Muscle layer of colon (tissue), 2 donors: Measurements from ENCODE around the gene AUTS2.

Source experiments
- H3K27ac ChIP-seq: one replicate; pipeline ENCODE4 v1.7.0; 2013; ENCODE audit warnings: low read depth, mild to moderate bottlenecking, low read length, moderate library complexity
- H3K27me3 ChIP-seq, 2 donors: one replicate each; pipeline ENCODE4 v1.7.0; 2013; ENCODE audit warnings: low read length in 2 of 2, mild to moderate bottlenecking in 2 of 2; ENCODE audit not compliant: insufficient read depth in 2 of 2, control insufficient read depth in 1 of 2
- H3K36me3 ChIP-seq: one replicate; pipeline ENCODE4 v1.7.0; 2013; ENCODE audit warnings: mild to moderate bottlenecking, low read length; ENCODE audit not compliant: insufficient read depth
- H3K4me1 ChIP-seq: one replicate; pipeline ENCODE4 v1.7.0; 2013; ENCODE audit warnings: mild to moderate bottlenecking, low read length; ENCODE audit not compliant: insufficient read depth
- H3K4me3 ChIP-seq, 2 donors: one replicate each; pipeline ENCODE4 v1.7.0; 2013; ENCODE audit warnings: low read length in 2 of 2, low read depth in 1 of 2, mild to moderate bottlenecking in 1 of 2, moderate library complexity in 1 of 2
- H3K9ac ChIP-seq: one replicate; pipeline ENCODE4 v1.7.0; 2013; ENCODE audit warnings: low read length
- H3K9me3 ChIP-seq: one replicate; pipeline ENCODE4 v1.7.0; 2013; ENCODE audit warnings: mild to moderate bottlenecking, low read length
- donor health status: abdominal sarcoma.
- donor health status: Adenocarcinoma of cecum.

The AUTS2 gene

GRCh38 chr7:70706204-70706603 lies 1107.9 kb downstream of the AUTS2 start:
- Histone ChIP-seq H3K27me3 (no peaks in the 10 kb centered on the region), H3K9me3 (no peaks in the 10 kb centered on the region), H3K4me1 (no peaks in the 10 kb centered on the region), H3K4me3 (no peak overlapping the region), H3K27ac (no peak overlapping the region), H3K36me3 (no peaks in the 10 kb centered on the region), H3K9ac (no peak overlapping the region)

- Histone ChIP-seq H3K4me1 (no peaks in the 10 kb centered on the region), H3K9me3 (no peaks in the 10 kb centered on the region), H3K27me3 (no peaks in the 10 kb centered on the region), H3K27ac (no peak overlapping the region), H3K9ac (no peak overlapping the region), H3K4me3 (no peak overlapping the region), H3K36me3 (no peaks in the 10 kb centered on the region)
Measured at GRCh38 chr7:70706698-70707097, 1108.4 kb downstream of the AUTS2 start.

GRCh38 chr7:70707823-70708243 lies 1109.6 kb downstream of the AUTS2 start:
- no peaks in the 10 kb centered on the region for H3K4me1 ChIP-seq
- no peak overlapping the region for H3K27ac ChIP-seq
- no peaks in the 10 kb centered on the region for H3K9me3 ChIP-seq
- no peak overlapping the region for H3K4me3 ChIP-seq
- H3K9ac ChIP-seq: no peak overlapping the region
- H3K27me3 ChIP-seq: no peaks in the 10 kb centered on the region
- H3K36me3 ChIP-seq: no peaks in the 10 kb centered on the region

GRCh38 chr7:70710011-70710480 lies 1111.8 kb downstream of the AUTS2 start:
- H3K27me3 ChIP-seq: no peaks in the 10 kb centered on the region
- no peaks in the 10 kb centered on the region for H3K9me3 ChIP-seq
- no peak overlapping the region for H3K27ac ChIP-seq
- no peaks in the 10 kb centered on the region for H3K4me1 ChIP-seq
- no peaks in the 10 kb centered on the region for H3K36me3 ChIP-seq
- H3K4me3 ChIP-seq: no peak overlapping the region
- H3K9ac ChIP-seq: no peak overlapping the region

- H3K9me3 ChIP-seq: no peaks in the 10 kb centered on the region
- H3K9ac ChIP-seq: no peak overlapping the region
- H3K4me1 ChIP-seq: no peaks in the 10 kb centered on the region
- no peaks in the 10 kb centered on the region for H3K27me3 ChIP-seq
- no peak overlapping the region for H3K27ac ChIP-seq
- H3K36me3 ChIP-seq: no peaks in the 10 kb centered on the region
- no peak overlapping the region for H3K4me3 ChIP-seq
Measured at GRCh38 chr7:70710651-70711050, 1112.4 kb downstream of the AUTS2 start.

- H3K9me3 ChIP-seq: no peaks in the 10 kb centered on the region
- no peak overlapping the region for H3K4me3 ChIP-seq
- no peaks in the 10 kb centered on the region for H3K4me1 ChIP-seq
- no peaks in the 10 kb centered on the region for H3K36me3 ChIP-seq
- H3K27ac ChIP-seq: no peak overlapping the region
- no peaks in the 10 kb centered on the region for H3K27me3 ChIP-seq
- no peak overlapping the region for H3K9ac ChIP-seq
Measured at GRCh38 chr7:70711452-70711851, 1113.2 kb downstream of the AUTS2 start.

- no peaks in the 10 kb centered on the region for H3K4me1 ChIP-seq
Measured at GRCh38 chr7:70712942-70713341, 1114.7 kb downstream of the AUTS2 start.

GRCh38 chr7:70714506-70715038 lies 1116.3 kb downstream of the AUTS2 start:
- H3K9ac ChIP-seq: no peak overlapping the region
- no peaks in the 10 kb centered on the region for H3K4me1 ChIP-seq
- no peaks in the 10 kb centered on the region for H3K27me3 ChIP-seq
- no peaks in the 10 kb centered on the region for H3K9me3 ChIP-seq
- no peak overlapping the region for H3K27ac ChIP-seq
- H3K36me3 ChIP-seq: no peaks in the 10 kb centered on the region
- no peak overlapping the region for H3K4me3 ChIP-seq

More at GRCh38 chr7:70712942-70713341, 1114.7 kb downstream of the AUTS2 start:
- Histone ChIP-seq H3K9ac (no peak overlapping the region), H3K36me3 (no peaks in the 10 kb centered on the region), H3K9me3 (no peaks in the 10 kb centered on the region), H3K4me3 (no peak overlapping the region), H3K27ac (no peak overlapping the region), H3K27me3 (no peaks in the 10 kb centered on the region)

- Histone ChIP-seq H3K27me3 (no peaks in the 10 kb centered on the region), H3K27ac (no peak overlapping the region), H3K9ac (no peak overlapping the region), H3K4me1 (no peaks in the 10 kb centered on the region), H3K4me3 (no peak overlapping the region), H3K36me3 (no peaks in the 10 kb centered on the region), H3K9me3 (no peaks in the 10 kb centered on the region)
Measured at GRCh38 chr7:70717553-70718329, 1119.5 kb downstream of the AUTS2 start.

GRCh38 chr7:70719125-70719524 lies 1120.8 kb downstream of the AUTS2 start:
- H3K9ac ChIP-seq: no peak overlapping the region
- H3K4me1 ChIP-seq: no peaks in the 10 kb centered on the region
- no peak overlapping the region for H3K4me3 ChIP-seq
- no peaks in the 10 kb centered on the region for H3K27me3 ChIP-seq
- H3K27ac ChIP-seq: no peak overlapping the region
- no peaks in the 10 kb centered on the region for H3K9me3 ChIP-seq
- H3K36me3 ChIP-seq: no peaks in the 10 kb centered on the region

GRCh38 chr7:70720191-70720873 lies 1122.1 kb downstream of the AUTS2 start:
- H3K27me3 ChIP-seq: no peaks in the 10 kb centered on the region
- H3K4me1 ChIP-seq: no peaks in the 10 kb centered on the region
- H3K4me3 ChIP-seq: no peak overlapping the region
- no peaks in the 10 kb centered on the region for H3K36me3 ChIP-seq
- no peak overlapping the region for H3K9ac ChIP-seq
- H3K9me3 ChIP-seq: no peaks in the 10 kb centered on the region
- no peak overlapping the region for H3K27ac ChIP-seq
